Gastrocnemius medialis (tissue), 4 donors: ENCODE measurements around the gene MARCO. TPM values are rescaled to one million over a fixed set of nuclear protein-coding genes. Genes with fewer than 3 reads are reported as not detected.

ENCODE experiments used
- ATAC-seq, 2 donors: fragments of 150-250 bp; one replicate each; pipeline ENCODE4 v1.9.1; 2016
- DNase-seq, 2 donors: peaks; one replicate each; pipeline ENCODE4 v3.0.0-alpha.2; 2019
- H3K27ac ChIP-seq, 4 donors: fragments of 200-600 bp; sonication (generic); 1 replicate in 1 of 4; 2 replicates in 3 of 4; pipeline ENCODE4 v1.5.1; 2016 to 2018; ENCODE audit warnings: mild to moderate bottlenecking in 2 of 4, moderate library complexity in 1 of 4
- H3K27me3 ChIP-seq, 3 donors: fragments of 200-600 bp; sonication (generic) in 2 of 3; 1 replicate in 1 of 3; 2 replicates in 2 of 3; pipeline versions ENCODE4 v1.5.1 to v1.6.0; 2016 to 2019; ENCODE audit warnings: mild to moderate bottlenecking in 1 of 3, moderate library complexity in 1 of 3
- H3K36me3 ChIP-seq, 2 donors: fragments of 200-600 bp; sonication (generic) in 1 of 2; one replicate each; pipeline ENCODE4 v1.5.1; 2017 to 2018
- H3K4me1 ChIP-seq, 2 donors: fragments of 200-600 bp; sonication (generic) in 1 of 2; one replicate each; pipeline ENCODE4 v1.5.1; 2016 to 2017; ENCODE audit warnings: mild to moderate bottlenecking in 2 of 2
- H3K4me3 ChIP-seq, 4 donors: fragments of 200-600 bp; sonication (generic) in 3 of 4; 1 replicate in 1 of 4; 2 replicates in 3 of 4; pipeline ENCODE4 v1.5.1; 2016 to 2019; ENCODE audit warnings: mild to moderate bottlenecking in 2 of 4
- H3K9me3 ChIP-seq, 3 donors: fragments of 200-600 bp; sonication (generic) in 2 of 3; 1 replicate in 1 of 3; 2 replicates in 2 of 3; pipeline ENCODE4 v1.5.1; 2016 to 2019
- POLR2A ChIP-seq, 2 donors: fragments of 450-650 bp; IDR thresholded peaks; one replicate each; pipeline ENCODE4 v1.6.1; 2017; ENCODE audit warnings: antibody characterized with exemption in 2 of 2, mild to moderate bottlenecking in 2 of 2, moderate library complexity in 2 of 2
- in situ Hi-C, 4 donors: fragments of 200-750 bp; cut with MboI; loops; one replicate each; pipeline versions ENCODE4 v1.15.0 to v1.8.0; 2017; ENCODE audit warnings: low sequenced_read_pairs in 4 of 4
- intact Hi-C: fragments of 100-400 bp; cut with DNase I; formaldehyde crosslinking; loops from one replicate; pipeline ENCODE4 v1.15.1; 2023; ENCODE audit warnings: low total_unique reads
- total RNA-seq, 4 donors: library from RNA; depleted of rRNA; stranded (reverse); fragments of >200 nt; gene quantifications; one replicate each; pipeline versions ENCODE4 v1.1.0 to v1.2.3, GENCODE V29; 2016
- TF ChIP-seq, protein P1 (sequence below), 5 experiments: fragments of 450-650 bp in 3 of 5; fragments of 200-600 bp in 2 of 5; sonication (generic) in 2 of 5; IDR thresholded peaks in 4 of 5; conservative IDR thresholded peaks in 1 of 5; 1 replicate in 4 of 5; 2 replicates in 1 of 5; pipeline ENCODE4 v1.5.1; 2016 to 2019; ENCODE audit warnings: antibody characterized with exemption in 5 of 5, mild to moderate bottlenecking in 3 of 5, moderate library complexity in 3 of 5

The MARCO gene
- total RNA-seq, 4 donors from 2014 or later, result 0.66 to 5.9 (median 2.6) TPM

DNA sequence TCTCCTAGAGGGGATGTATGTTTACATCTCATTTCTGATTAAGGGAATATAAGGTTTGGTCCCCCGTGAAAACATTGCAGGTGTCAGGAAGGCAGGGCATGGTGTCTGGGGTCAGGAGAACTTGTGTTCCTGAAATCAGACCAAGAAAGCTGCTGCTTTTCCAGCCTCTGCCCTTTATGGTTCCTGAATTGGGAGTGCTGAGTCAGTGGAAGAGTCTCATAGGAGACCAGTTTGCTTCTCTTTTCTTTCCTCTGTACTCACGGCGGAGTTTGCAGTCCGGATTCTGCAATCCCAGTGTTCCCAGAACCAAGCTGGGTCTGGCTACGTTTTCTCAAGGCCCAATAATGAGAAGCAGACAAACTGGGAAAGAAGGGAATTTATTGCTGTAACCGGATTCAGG, 5.1 kb upstream of the MARCO start:
- ATAC-seq (no peak), DNase-seq (no peak)
- intact Hi-C loops, result no loop called here
- no peak for TF ChIP-seq POLR2A (IDR thresholded peaks at IDR 0.05)
- TF ChIP-seq, protein P1, sequence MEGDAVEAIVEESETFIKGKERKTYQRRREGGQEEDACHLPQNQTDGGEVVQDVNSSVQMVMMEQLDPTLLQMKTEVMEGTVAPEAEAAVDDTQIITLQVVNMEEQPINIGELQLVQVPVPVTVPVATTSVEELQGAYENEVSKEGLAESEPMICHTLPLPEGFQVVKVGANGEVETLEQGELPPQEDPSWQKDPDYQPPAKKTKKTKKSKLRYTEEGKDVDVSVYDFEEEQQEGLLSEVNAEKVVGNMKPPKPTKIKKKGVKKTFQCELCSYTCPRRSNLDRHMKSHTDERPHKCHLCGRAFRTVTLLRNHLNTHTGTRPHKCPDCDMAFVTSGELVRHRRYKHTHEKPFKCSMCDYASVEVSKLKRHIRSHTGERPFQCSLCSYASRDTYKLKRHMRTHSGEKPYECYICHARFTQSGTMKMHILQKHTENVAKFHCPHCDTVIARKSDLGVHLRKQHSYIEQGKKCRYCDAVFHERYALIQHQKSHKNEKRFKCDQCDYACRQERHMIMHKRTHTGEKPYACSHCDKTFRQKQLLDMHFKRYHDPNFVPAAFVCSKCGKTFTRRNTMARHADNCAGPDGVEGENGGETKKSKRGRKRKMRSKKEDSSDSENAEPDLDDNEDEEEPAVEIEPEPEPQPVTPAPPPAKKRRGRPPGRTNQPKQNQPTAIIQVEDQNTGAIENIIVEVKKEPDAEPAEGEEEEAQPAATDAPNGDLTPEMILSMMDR (IDR thresholded peaks at IDR 0.05 in 4 of 5, conservative IDR thresholded peaks at IDR 0.05 in 1 of 5), result no peak
- in situ Hi-C loops, result no loop called here
- no peaks in the 10 kb centered on the region for H3K4me1 ChIP-seq
- H3K27me3 ChIP-seq, result no peaks in the 10 kb centered on the region
- no peaks in the 10 kb centered on the region for H3K36me3 ChIP-seq
- no peak overlapping the region for H3K27ac ChIP-seq
- no peak overlapping the region for H3K4me3 ChIP-seq
- peaks cover 0 to 6% (median 0%) of the 10 kb centered on the region in 3 donors for H3K9me3 ChIP-seq

- H3K36me3 ChIP-seq, result no peaks in the 10 kb centered on the region
- TF ChIP-seq POLR2A (IDR thresholded peaks at IDR 0.05), result no peak
- TF ChIP-seq, protein P1 (IDR thresholded peaks at IDR 0.05 in 4 of 5, conservative IDR thresholded peaks at IDR 0.05 in 1 of 5), result no peak
- H3K27me3 ChIP-seq, result no peaks in the 10 kb centered on the region
- H3K4me1 ChIP-seq, result no peaks in the 10 kb centered on the region
- H3K4me3 ChIP-seq, result no peak overlapping the region
- H3K27ac ChIP-seq, result no peak overlapping the region
- H3K9me3 ChIP-seq, result peaks cover 0 to 6% (median 0%) of the 10 kb centered on the region in 3 donors
- intact Hi-C loops (no loop called here), in situ Hi-C loops (no loop called here)
- no peak for ATAC-seq
- DNase-seq, result no peak
Observed at GRCh38 chr2:118937817-118938216, 4.2 kb upstream of the MARCO start.

- Histone ChIP-seq H3K4me3 (no peak overlapping the region), H3K4me1 (no peaks in the 10 kb centered on the region), H3K27me3 (no peaks in the 10 kb centered on the region), H3K9me3 (no peaks in the 10 kb centered on the region), H3K27ac (no peak overlapping the region), H3K36me3 (no peaks in the 10 kb centered on the region)
- TF ChIP-seq POLR2A (IDR thresholded peaks at IDR 0.05), result no peak
- TF ChIP-seq, protein P1 (IDR thresholded peaks at IDR 0.05 in 4 of 5, conservative IDR thresholded peaks at IDR 0.05 in 1 of 5), result no peak
- DNase-seq (no peak), ATAC-seq (no peak)
- intact Hi-C loops (no loop called here), in situ Hi-C loops (no loop called here)
Observed at GRCh38 chr2:118939994-118940393, 2.0 kb upstream of the MARCO start.

- no peaks in the 10 kb centered on the region for H3K9me3 ChIP-seq
- DNase-seq, result peak in 1 of 2 donors; percentile 35
- in situ Hi-C loops, result no loop called here
- no peak for TF ChIP-seq POLR2A (IDR thresholded peaks at IDR 0.05)
- TF ChIP-seq, protein P1 (IDR thresholded peaks at IDR 0.05 in 4 of 5, conservative IDR thresholded peaks at IDR 0.05 in 1 of 5), result no peak
- ATAC-seq, result peak in 1 of 2 donors; percentile 49
- no peak overlapping the region for H3K27ac ChIP-seq
- H3K4me3 ChIP-seq, result no peak overlapping the region
- intact Hi-C loops, result no loop called here
- no peaks in the 10 kb centered on the region for H3K27me3 ChIP-seq
- H3K4me1 ChIP-seq, result no peaks in the 10 kb centered on the region
- H3K36me3 ChIP-seq, result no peaks in the 10 kb centered on the region
Observed at GRCh38 chr2:118940486-118941120, 1.4 kb upstream of the MARCO start.

DNA sequence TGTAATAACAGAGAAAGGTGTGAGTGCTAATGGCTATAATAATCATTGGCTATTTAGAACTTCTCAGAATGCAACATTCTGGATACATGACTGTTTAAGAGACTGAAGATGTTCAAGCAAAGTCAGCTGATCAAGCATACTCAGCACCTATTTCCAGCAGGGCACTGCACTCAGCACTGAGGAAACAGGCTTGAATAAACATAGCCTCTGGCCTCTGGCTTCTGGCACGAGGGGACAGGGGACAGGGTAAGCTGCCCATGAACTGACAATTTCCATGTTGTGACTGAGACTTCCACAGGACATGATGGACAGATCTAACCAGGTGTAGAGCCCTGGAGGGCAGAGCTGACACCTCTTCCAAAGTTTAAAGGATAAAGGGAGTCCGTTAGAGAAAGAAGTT, 1.3 kb downstream of the MARCO start:
- in situ Hi-C loops, result no loop called here
- no peak for ATAC-seq
- intact Hi-C loops, result no loop called here

More for the DNA sequence above, 1.3 kb downstream of the MARCO start:
- DNase-seq, result no peak
- Histone ChIP-seq H3K9me3 (no peaks in the 10 kb centered on the region), H3K4me1 (no peaks in the 10 kb centered on the region), H3K4me3 (no peak overlapping the region), H3K27ac (no peak overlapping the region), H3K27me3 (no peaks in the 10 kb centered on the region), H3K36me3 (no peaks in the 10 kb centered on the region)
- no peak for TF ChIP-seq POLR2A (IDR thresholded peaks at IDR 0.05)
- TF ChIP-seq, protein P1 (IDR thresholded peaks at IDR 0.05 in 4 of 5, conservative IDR thresholded peaks at IDR 0.05 in 1 of 5), result no peak
